ENCODE results near the gene MRPL55. TPM values are rescaled to one million over a fixed set of nuclear protein-coding genes. Genes with fewer than 3 reads are reported as not detected.
"Not testable (repeated sequence)": the region's sequence is repeated elsewhere in the genome, so short reads cannot be mapped to it uniquely, and the experiment has no call there.

MRPL55 gene
- total RNA-seq, 1 donor, result 51.4 TPM

DNA sequence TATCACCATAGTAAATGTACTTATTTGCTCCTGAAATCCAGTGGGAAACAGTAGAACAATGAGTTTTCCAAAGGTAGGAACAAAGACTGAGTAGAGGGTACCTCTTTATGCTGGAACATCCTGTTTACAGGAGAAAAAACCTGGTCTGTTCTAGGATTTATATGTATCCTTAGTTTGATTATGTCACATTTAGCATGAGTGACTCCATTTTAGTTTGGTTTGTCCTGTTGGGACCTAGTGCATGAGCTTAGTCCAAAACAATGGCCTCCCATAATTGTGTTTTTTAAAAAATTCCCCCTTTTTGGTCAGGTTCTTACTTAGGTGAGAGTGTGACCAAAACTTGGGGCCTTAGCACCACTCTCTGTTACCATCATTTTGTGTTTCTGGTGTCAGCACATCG, 3.5 kb upstream of the MRPL55 start:
- no peak overlapping the region for H2AFZ ChIP-seq (ENCODE audit: low read length)
- H3K4me2 ChIP-seq (ENCODE audit: insufficient read depth, low read length), result no peak overlapping the region
- H3K9me3 ChIP-seq (ENCODE audit: low read depth, low read length), result no peaks in the 10 kb centered on the region
- TF ChIP-seq, protein P1, sequence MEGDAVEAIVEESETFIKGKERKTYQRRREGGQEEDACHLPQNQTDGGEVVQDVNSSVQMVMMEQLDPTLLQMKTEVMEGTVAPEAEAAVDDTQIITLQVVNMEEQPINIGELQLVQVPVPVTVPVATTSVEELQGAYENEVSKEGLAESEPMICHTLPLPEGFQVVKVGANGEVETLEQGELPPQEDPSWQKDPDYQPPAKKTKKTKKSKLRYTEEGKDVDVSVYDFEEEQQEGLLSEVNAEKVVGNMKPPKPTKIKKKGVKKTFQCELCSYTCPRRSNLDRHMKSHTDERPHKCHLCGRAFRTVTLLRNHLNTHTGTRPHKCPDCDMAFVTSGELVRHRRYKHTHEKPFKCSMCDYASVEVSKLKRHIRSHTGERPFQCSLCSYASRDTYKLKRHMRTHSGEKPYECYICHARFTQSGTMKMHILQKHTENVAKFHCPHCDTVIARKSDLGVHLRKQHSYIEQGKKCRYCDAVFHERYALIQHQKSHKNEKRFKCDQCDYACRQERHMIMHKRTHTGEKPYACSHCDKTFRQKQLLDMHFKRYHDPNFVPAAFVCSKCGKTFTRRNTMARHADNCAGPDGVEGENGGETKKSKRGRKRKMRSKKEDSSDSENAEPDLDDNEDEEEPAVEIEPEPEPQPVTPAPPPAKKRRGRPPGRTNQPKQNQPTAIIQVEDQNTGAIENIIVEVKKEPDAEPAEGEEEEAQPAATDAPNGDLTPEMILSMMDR (IDR thresholded peaks at IDR 0.05; ENCODE audit: extremely low read depth, low read depth, low read length), result no peak
- H3K27me3 ChIP-seq (ENCODE audit: insufficient read depth, low read length), result no peaks in the 10 kb centered on the region
- peaks cover 28% of the 10 kb centered on the region for H3K79me2 ChIP-seq (ENCODE audit: insufficient read depth, low read length)
- no peak for DNase-seq (ENCODE audit: insufficient read length, low spot score, missing footprints)
- no peak overlapping the region for H3K27ac ChIP-seq (ENCODE audit: low read depth, low read length)
- H4K20me1 ChIP-seq (ENCODE audit: insufficient read depth, low read length), result no peaks in the 10 kb centered on the region
- no peaks in the 10 kb centered on the region for H3K36me3 ChIP-seq (ENCODE audit: insufficient read depth, low read length)
- no peak overlapping the region for H3K4me3 ChIP-seq (ENCODE audit: insufficient read depth, low read length)
- H3K4me1 ChIP-seq (ENCODE audit: insufficient read depth, low read length), result peaks cover 16% of the 10 kb centered on the region

DNA sequence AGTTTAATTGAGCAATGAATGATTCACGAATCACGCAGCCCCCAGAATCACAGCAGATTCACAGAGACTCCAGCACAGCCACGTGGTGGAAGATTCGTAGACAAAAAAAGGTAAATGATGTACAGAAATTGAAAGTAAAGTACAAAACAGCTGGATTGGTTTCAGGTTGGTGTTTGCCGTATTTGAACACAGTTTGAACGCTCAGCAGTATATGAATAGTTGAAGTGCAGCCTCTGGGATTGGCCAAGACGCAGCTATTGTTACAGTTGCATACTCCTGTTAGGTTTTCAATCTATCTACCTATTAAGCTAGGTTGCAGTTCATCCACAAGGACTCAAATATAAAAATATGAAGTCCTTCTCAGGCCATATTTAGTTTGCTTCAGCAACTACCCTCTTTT, 3.1 kb upstream of the MRPL55 start:
- H2AFZ ChIP-seq (ENCODE audit: low read length), result no peak overlapping the region
- no peaks in the 10 kb centered on the region for H3K27me3 ChIP-seq (ENCODE audit: insufficient read depth, low read length)
- peaks cover 31% of the 10 kb centered on the region for H3K79me2 ChIP-seq (ENCODE audit: insufficient read depth, low read length)
- H3K27ac ChIP-seq (ENCODE audit: low read depth, low read length), result no peak overlapping the region
- no peak overlapping the region for H3K4me3 ChIP-seq (ENCODE audit: insufficient read depth, low read length)
- no peaks in the 10 kb centered on the region for H3K9me3 ChIP-seq (ENCODE audit: low read depth, low read length)
- no peaks in the 10 kb centered on the region for H3K36me3 ChIP-seq (ENCODE audit: insufficient read depth, low read length)
- no peak for DNase-seq (ENCODE audit: insufficient read length, low spot score, missing footprints)
- peaks cover 16% of the 10 kb centered on the region for H3K4me1 ChIP-seq (ENCODE audit: insufficient read depth, low read length)
- TF ChIP-seq, protein P1 (IDR thresholded peaks at IDR 0.05; ENCODE audit: extremely low read depth, low read depth, low read length), result no peak
- H3K4me2 ChIP-seq (ENCODE audit: insufficient read depth, low read length), result no peak overlapping the region
- H4K20me1 ChIP-seq (ENCODE audit: insufficient read depth, low read length), result no peaks in the 10 kb centered on the region

DNA sequence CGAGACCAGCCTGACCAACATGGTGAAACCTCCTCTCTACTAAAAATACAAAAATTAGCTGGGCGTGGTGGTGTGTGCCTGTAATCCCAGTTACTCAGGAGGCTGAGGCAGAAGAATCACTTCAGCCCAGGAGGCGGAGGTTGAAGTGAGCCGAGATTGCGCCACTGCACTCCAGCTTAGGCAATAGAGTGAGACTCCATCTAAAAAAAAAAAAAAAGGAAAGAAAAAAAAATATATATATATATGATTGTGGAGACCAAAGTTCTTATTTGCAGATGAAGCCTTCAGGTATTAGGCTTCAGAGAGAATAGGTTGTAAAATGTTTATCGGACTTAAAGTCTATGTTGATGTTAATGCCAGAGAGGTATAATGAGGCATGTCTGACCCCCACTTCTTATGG, 2.2 kb upstream of the MRPL55 start:
- H3K27ac ChIP-seq (ENCODE audit: low read depth, low read length); H3K4me2 ChIP-seq (ENCODE audit: insufficient read depth, low read length); DNase-seq (ENCODE audit: insufficient read length, low spot score, missing footprints); H3K9me3 ChIP-seq (ENCODE audit: low read depth, low read length); H3K36me3 ChIP-seq (ENCODE audit: insufficient read depth, low read length); H3K27me3 ChIP-seq (ENCODE audit: insufficient read depth, low read length); H4K20me1 ChIP-seq (ENCODE audit: insufficient read depth, low read length); H3K4me3 ChIP-seq (ENCODE audit: insufficient read depth, low read length); H2AFZ ChIP-seq (ENCODE audit: low read length): not testable (repeated sequence)
- H3K4me1 ChIP-seq (ENCODE audit: insufficient read depth, low read length), result peaks cover 16% of the 10 kb centered on the region
- H3K79me2 ChIP-seq (ENCODE audit: insufficient read depth, low read length), result peaks cover 31% of the 10 kb centered on the region

DNA sequence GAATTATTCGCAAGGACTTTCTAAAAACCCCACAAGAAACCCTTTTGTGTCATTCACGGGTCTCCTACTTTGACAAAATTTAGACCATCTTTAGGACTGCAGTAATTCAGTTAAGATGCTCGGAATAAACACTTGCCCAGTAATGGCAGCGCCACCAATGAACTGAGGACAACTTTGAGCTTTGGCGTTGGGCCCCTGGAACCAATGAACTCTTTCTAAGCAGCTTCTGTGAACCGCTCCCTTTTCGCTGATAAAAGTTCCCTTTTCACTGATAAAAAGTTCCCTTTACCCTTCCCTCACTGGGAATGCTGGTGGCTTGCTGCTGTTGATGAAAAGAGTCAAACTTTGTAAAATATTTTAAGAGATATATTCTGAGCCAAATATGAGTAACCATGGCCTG, 1.5 kb upstream of the MRPL55 start:
- TF ChIP-seq, protein P1 (IDR thresholded peaks at IDR 0.05; ENCODE audit: extremely low read depth, low read depth, low read length), result no peak
- Histone ChIP-seq H2AFZ (ENCODE audit: low read length) (no peak overlapping the region), H3K4me2 (ENCODE audit: insufficient read depth, low read length) (peak overlapping the region; percentile 97), H3K79me2 (ENCODE audit: insufficient read depth, low read length) (peaks cover 31% of the 10 kb centered on the region), H3K9me3 (ENCODE audit: low read depth, low read length) (no peaks in the 10 kb centered on the region), H3K36me3 (ENCODE audit: insufficient read depth, low read length) (peaks cover 14% of the 10 kb centered on the region), H3K27ac (ENCODE audit: low read depth, low read length) (peak overlapping the region; percentile 94), H3K4me1 (ENCODE audit: insufficient read depth, low read length) (peaks cover 16% of the 10 kb centered on the region), H3K4me3 (ENCODE audit: insufficient read depth, low read length) (peak overlapping the region; percentile 100), H4K20me1 (ENCODE audit: insufficient read depth, low read length) (no peaks in the 10 kb centered on the region), H3K27me3 (ENCODE audit: insufficient read depth, low read length) (no peaks in the 10 kb centered on the region)
- DNase-seq (ENCODE audit: insufficient read length, low spot score, missing footprints), result no peak

All from osteoblast (primary cell).